ENCODE measurements around the gene PDLIM3.

The PDLIM3 gene

GRCh38 chr4:185567381-185568376 is 32.4 kb upstream of the PDLIM3 start:
- H3K79me2 ChIP-seq (ENCODE audit: insufficient read depth, low read length) = no peaks in the 10 kb centered on the region
- TF ChIP-seq CTCF (IDR thresholded peaks at IDR 0.05; ENCODE audit: borderline replicate concordance, extremely low read depth, low read length, poor library complexity, severe bottlenecking) (no peak), EZH2 (IDR thresholded peaks at IDR 0.05; ENCODE audit: borderline replicate concordance, low read depth, low read length, severe bottlenecking) (no peak)
- no peak overlapping the region for H3K9ac ChIP-seq (ENCODE audit: low read depth, low read length)
- DNase-seq (no peak), ATAC-seq (ENCODE audit: insufficient read depth, low read depth) (no peak)
- H3K4me1 ChIP-seq (ENCODE audit: insufficient read depth, low read length) = no peaks in the 10 kb centered on the region
- no peaks in the 10 kb centered on the region for H3K36me3 ChIP-seq (ENCODE audit: insufficient read depth, low read length)
- no peaks in the 10 kb centered on the region for H4K20me1 ChIP-seq (ENCODE audit: insufficient read depth, low read length)
- no peaks in the 10 kb centered on the region for H3K9me3 ChIP-seq (ENCODE audit: insufficient read depth, low read length, severe bottlenecking)
- no peak overlapping the region for H3K27ac ChIP-seq (ENCODE audit: low read length)
- H3K4me2 ChIP-seq (ENCODE audit: insufficient read depth, low read length) = no peak overlapping the region
- H3K27me3 ChIP-seq (ENCODE audit: insufficient read depth, low read length, poor library complexity) = no peaks in the 10 kb centered on the region
- H2AFZ ChIP-seq (ENCODE audit: low read depth, low read length) = no peak overlapping the region
- H3K4me3 ChIP-seq (ENCODE audit: low read depth in 1 of 2, low read length in 2 of 2) = no peak overlapping the region

- Histone ChIP-seq H3K9ac (ENCODE audit: low read depth, low read length) (no peak overlapping the region), H2AFZ (ENCODE audit: low read depth, low read length) (no peak overlapping the region), H4K20me1 (ENCODE audit: insufficient read depth, low read length) (no peaks in the 10 kb centered on the region), H3K79me2 (ENCODE audit: insufficient read depth, low read length) (no peaks in the 10 kb centered on the region), H3K4me1 (ENCODE audit: insufficient read depth, low read length) (no peaks in the 10 kb centered on the region), H3K9me3 (ENCODE audit: insufficient read depth, low read length, severe bottlenecking) (no peaks in the 10 kb centered on the region), H3K4me3 (ENCODE audit: low read depth in 1 of 2, low read length in 2 of 2) (no peak overlapping the region), H3K27me3 (ENCODE audit: insufficient read depth, low read length, poor library complexity) (no peaks in the 10 kb centered on the region), H3K36me3 (ENCODE audit: insufficient read depth, low read length) (no peaks in the 10 kb centered on the region), H3K27ac (ENCODE audit: low read length) (no peak overlapping the region), H3K4me2 (ENCODE audit: insufficient read depth, low read length) (no peak overlapping the region)
- ATAC-seq (ENCODE audit: insufficient read depth, low read depth) (no peak), DNase-seq (no peak)
- TF ChIP-seq EZH2 (IDR thresholded peaks at IDR 0.05; ENCODE audit: borderline replicate concordance, low read depth, low read length, severe bottlenecking) = no peak
- no peak for TF ChIP-seq CTCF (IDR thresholded peaks at IDR 0.05; ENCODE audit: borderline replicate concordance, extremely low read depth, low read length, poor library complexity, severe bottlenecking)
Observed at GRCh38 chr4:185566972-185567371, 31.7 kb upstream of the PDLIM3 start.

GRCh38 chr4:185566425-185566824 is 31.1 kb upstream of the PDLIM3 start:
- ATAC-seq (ENCODE audit: insufficient read depth, low read depth) (no peak), DNase-seq (no peak)
- Histone ChIP-seq H2AFZ (ENCODE audit: low read depth, low read length) (no peak overlapping the region), H3K9ac (ENCODE audit: low read depth, low read length) (no peak overlapping the region), H3K27me3 (ENCODE audit: insufficient read depth, low read length, poor library complexity) (no peaks in the 10 kb centered on the region), H3K4me3 (ENCODE audit: low read depth in 1 of 2, low read length in 2 of 2) (no peak overlapping the region), H4K20me1 (ENCODE audit: insufficient read depth, low read length) (no peaks in the 10 kb centered on the region), H3K79me2 (ENCODE audit: insufficient read depth, low read length) (no peaks in the 10 kb centered on the region), H3K36me3 (ENCODE audit: insufficient read depth, low read length) (no peaks in the 10 kb centered on the region), H3K4me1 (ENCODE audit: insufficient read depth, low read length) (no peaks in the 10 kb centered on the region), H3K4me2 (ENCODE audit: insufficient read depth, low read length) (no peak overlapping the region), H3K27ac (ENCODE audit: low read length) (no peak overlapping the region), H3K9me3 (ENCODE audit: insufficient read depth, low read length, severe bottlenecking) (no peaks in the 10 kb centered on the region)
- TF ChIP-seq CTCF (IDR thresholded peaks at IDR 0.05; ENCODE audit: borderline replicate concordance, extremely low read depth, low read length, poor library complexity, severe bottlenecking) = no peak
- no peak for TF ChIP-seq EZH2 (IDR thresholded peaks at IDR 0.05; ENCODE audit: borderline replicate concordance, low read depth, low read length, severe bottlenecking)

Measured in DND-41 (cell line).